Inflammatory macrophage (primary cell): ENCODE results near the gene TTL.
"Not testable (repeated sequence)": the region's sequence is repeated elsewhere in the genome, so short reads cannot be mapped to it uniquely, and the experiment has no call there.

Experiments
- DNase-seq, 2 donors: peaks; one replicate each; pipeline ENCODE4 v3.0.0-alpha.2; 2020 to 2022

TTL gene

GRCh38 chr2:112474844-112475486, 7.0 kb upstream of the TTL start:
- DNase-seq, result no peak

GRCh38 chr2:112476434-112476833, 5.5 kb upstream of the TTL start:
- DNase-seq, result no peak

- DNase-seq, result no peak
Measured at GRCh38 chr2:112480530-112481049, 1.4 kb upstream of the TTL start.

GRCh38 chr2:112481050-112481527, 867 bp upstream of the TTL start:
- DNase-seq, result peak; percentile 69 to 79

GRCh38 chr2:112482309-112483041, 519 bp downstream of the TTL start:
- peak; percentile 6 to 38 for DNase-seq

GRCh38 chr2:112483042-112483473, 1.1 kb downstream of the TTL start:
- DNase-seq, result peak; percentile 16 to 25

GRCh38 chr2:112483831-112484230, 1.9 kb downstream of the TTL start:
- peak; percentile 45 to 46 for DNase-seq

GRCh38 chr2:112485849-112486248, 3.9 kb downstream of the TTL start:
- no peak for DNase-seq

- no peak for DNase-seq
Measured at GRCh38 chr2:112486895-112487294, 4.9 kb downstream of the TTL start.

- no peak for DNase-seq
Measured at GRCh38 chr2:112487444-112487961, 5.5 kb downstream of the TTL start.

- no peak for DNase-seq
Measured at GRCh38 chr2:112488201-112488600, 6.2 kb downstream of the TTL start.

- DNase-seq, result no peak
Measured at GRCh38 chr2:112491946-112492345, 10.0 kb downstream of the TTL start.

- DNase-seq, result no peak
Measured at GRCh38 chr2:112493048-112493447, 11.1 kb downstream of the TTL start.

- DNase-seq, result no peak
Measured at GRCh38 chr2:112493858-112494648, 12.1 kb downstream of the TTL start.

- no peak for DNase-seq
Measured at GRCh38 chr2:112494828-112495227, 12.9 kb downstream of the TTL start.

GRCh38 chr2:112495878-112496277, 13.9 kb downstream of the TTL start:
- DNase-seq, result not testable (repeated sequence)

GRCh38 chr2:112500850-112501484, 19.0 kb downstream of the TTL start:
- DNase-seq, result peak; percentile 63 to 69

- DNase-seq, result not testable (repeated sequence)
Measured at GRCh38 chr2:112509239-112509998, 27.5 kb downstream of the TTL start.

- DNase-seq, result no peak
Measured at GRCh38 chr2:112516801-112517200, 34.8 kb downstream of the TTL start.

GRCh38 chr2:112518807-112519206, 36.9 kb downstream of the TTL start:
- DNase-seq, result no peak

- no peak for DNase-seq
Measured at GRCh38 chr2:112519506-112519905, 37.5 kb downstream of the TTL start.
